GM12878 (cell line): ENCODE measurements around the gene SYNGR4.

Experiments
- BACH1 ChIP-seq: fragments of 450-650 bp; IDR thresholded peaks from 2 replicates; pipeline ENCODE4 v1.6.1; 2017; ENCODE audit warnings: mild to moderate bottlenecking, borderline replicate concordance
- CREB1 ChIP-seq: IDR thresholded peaks from 2 replicates; pipeline ENCODE4 v1.6.1; 2012; ENCODE audit warnings: low read depth, mild to moderate bottlenecking, inconsistent platforms
- HDAC2 ChIP-seq: fragments of 200-600 bp; sonication (generic); IDR thresholded peaks from 2 replicates; pipeline ENCODE4 v1.6.1; 2017
- JUNB ChIP-seq: IDR thresholded peaks from 2 replicates; pipeline ENCODE4 v1.6.1; 2016; ENCODE audit warnings: antibody characterized with exemption, mild to moderate bottlenecking
- POLR2AphosphoS5 ChIP-seq: IDR thresholded peaks from 2 replicates; pipeline ENCODE4 v1.6.1; 2011; ENCODE audit warnings: mild to moderate bottlenecking, low read length, inconsistent platforms
- SP1 ChIP-seq: IDR thresholded peaks from one replicate; pipeline ENCODE4 v1.6.1; 2011; ENCODE audit warnings: low read depth, low read length
- TF ChIP-seq, protein P1 (sequence below), 3 experiments: IDR thresholded peaks in 2 of 3; conservative IDR thresholded peaks in 1 of 3; 2 replicates each; pipeline ENCODE4 v1.5.1; 2011; ENCODE audit warnings: low read depth in 3 of 3, low read length in 3 of 3, mild to moderate bottlenecking in 3 of 3, control low read depth in 2 of 3, moderate library complexity in 2 of 3, inconsistent platforms in 1 of 3, mixed read lengths in 1 of 3; ENCODE audit not compliant: control insufficient read depth in 2 of 3, insufficient read depth in 1 of 3; ENCODE audit errors: extremely low read depth in 1 of 3
- TF ChIP-seq, protein P2 (sequence below): fragments of 450-650 bp; IDR thresholded peaks from 2 replicates; pipeline ENCODE4 v1.6.1; 2017; ENCODE audit warnings: mild to moderate bottlenecking
- TF ChIP-seq, protein P3 (sequence below): IDR thresholded peaks from 2 replicates; pipeline ENCODE4 v1.6.1; 2011; ENCODE audit warnings: borderline replicate concordance, low read depth, mild to moderate bottlenecking, moderate library complexity, mixed read lengths, low read length; ENCODE audit not compliant: insufficient read depth; ENCODE audit errors: extremely low read length
- TF ChIP-seq, protein P4 (sequence below): fragments of 450-650 bp; formaldehyde crosslinking; IDR thresholded peaks from 2 replicates; pipeline ENCODE4 v1.5.0; 2022; ENCODE audit warnings: mild to moderate bottlenecking, missing genetic modification characterization
- TF ChIP-seq, protein P5 (sequence below): IDR thresholded peaks from 2 replicates; pipeline ENCODE4 v1.6.1; 2011; ENCODE audit warnings: borderline replicate concordance, low read depth, mild to moderate bottlenecking, moderate library complexity, low read length; ENCODE audit not compliant: insufficient read depth, poor library complexity, severe bottlenecking
- TF ChIP-seq, protein P6 (sequence below): fragments of 150-350 bp; IDR thresholded peaks from 2 replicates; pipeline ENCODE4 v1.6.1; 2016; ENCODE audit warnings: low read depth, low read length
- TF ChIP-seq, protein P7 (sequence below): IDR thresholded peaks from 2 replicates; pipeline ENCODE4 v1.6.1; 2012; ENCODE audit warnings: mild to moderate bottlenecking, low read depth, low read length
- TF ChIP-seq, protein P8 (sequence below): IDR thresholded peaks from 2 replicates; pipeline ENCODE4 v1.6.1; 2012; ENCODE audit warnings: low read depth, low read length, improper control_type of control experiment

DNA sequence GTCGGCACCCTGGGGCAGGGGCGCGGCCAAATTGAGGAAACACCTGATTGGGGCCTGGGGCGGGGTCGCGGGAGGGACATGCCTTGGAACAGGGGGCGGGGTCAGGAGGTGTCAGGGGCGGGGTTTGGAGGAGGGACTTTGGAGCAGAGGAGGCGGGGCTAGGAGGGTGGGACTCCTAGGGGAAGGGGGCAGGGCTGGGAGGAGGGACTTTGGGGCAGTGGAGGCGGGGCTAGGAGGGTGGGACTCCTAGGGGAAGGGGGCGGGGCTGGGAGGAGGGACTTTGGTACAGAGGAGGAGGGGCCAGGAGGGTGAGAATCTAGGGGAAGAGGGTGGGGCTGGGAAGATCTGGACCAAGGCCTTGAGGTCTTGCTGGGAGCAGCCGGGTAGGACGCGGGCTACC, 51.2 kb downstream of the SYNGR4 start:
- TF ChIP-seq, protein P1, sequence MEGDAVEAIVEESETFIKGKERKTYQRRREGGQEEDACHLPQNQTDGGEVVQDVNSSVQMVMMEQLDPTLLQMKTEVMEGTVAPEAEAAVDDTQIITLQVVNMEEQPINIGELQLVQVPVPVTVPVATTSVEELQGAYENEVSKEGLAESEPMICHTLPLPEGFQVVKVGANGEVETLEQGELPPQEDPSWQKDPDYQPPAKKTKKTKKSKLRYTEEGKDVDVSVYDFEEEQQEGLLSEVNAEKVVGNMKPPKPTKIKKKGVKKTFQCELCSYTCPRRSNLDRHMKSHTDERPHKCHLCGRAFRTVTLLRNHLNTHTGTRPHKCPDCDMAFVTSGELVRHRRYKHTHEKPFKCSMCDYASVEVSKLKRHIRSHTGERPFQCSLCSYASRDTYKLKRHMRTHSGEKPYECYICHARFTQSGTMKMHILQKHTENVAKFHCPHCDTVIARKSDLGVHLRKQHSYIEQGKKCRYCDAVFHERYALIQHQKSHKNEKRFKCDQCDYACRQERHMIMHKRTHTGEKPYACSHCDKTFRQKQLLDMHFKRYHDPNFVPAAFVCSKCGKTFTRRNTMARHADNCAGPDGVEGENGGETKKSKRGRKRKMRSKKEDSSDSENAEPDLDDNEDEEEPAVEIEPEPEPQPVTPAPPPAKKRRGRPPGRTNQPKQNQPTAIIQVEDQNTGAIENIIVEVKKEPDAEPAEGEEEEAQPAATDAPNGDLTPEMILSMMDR (IDR thresholded peaks at IDR 0.05 in 2 of 3, conservative IDR thresholded peaks at IDR 0.05 in 1 of 3; ENCODE audit: control insufficient read depth in 2 of 3, extremely low read depth in 1 of 3, insufficient read depth in 1 of 3, low read depth in 3 of 3, low read length in 3 of 3): no peak
- TF ChIP-seq POLR2AphosphoS5: no peak
- no peak for TF ChIP-seq BACH1
- no peak for TF ChIP-seq HDAC2
- TF ChIP-seq, protein P2, sequence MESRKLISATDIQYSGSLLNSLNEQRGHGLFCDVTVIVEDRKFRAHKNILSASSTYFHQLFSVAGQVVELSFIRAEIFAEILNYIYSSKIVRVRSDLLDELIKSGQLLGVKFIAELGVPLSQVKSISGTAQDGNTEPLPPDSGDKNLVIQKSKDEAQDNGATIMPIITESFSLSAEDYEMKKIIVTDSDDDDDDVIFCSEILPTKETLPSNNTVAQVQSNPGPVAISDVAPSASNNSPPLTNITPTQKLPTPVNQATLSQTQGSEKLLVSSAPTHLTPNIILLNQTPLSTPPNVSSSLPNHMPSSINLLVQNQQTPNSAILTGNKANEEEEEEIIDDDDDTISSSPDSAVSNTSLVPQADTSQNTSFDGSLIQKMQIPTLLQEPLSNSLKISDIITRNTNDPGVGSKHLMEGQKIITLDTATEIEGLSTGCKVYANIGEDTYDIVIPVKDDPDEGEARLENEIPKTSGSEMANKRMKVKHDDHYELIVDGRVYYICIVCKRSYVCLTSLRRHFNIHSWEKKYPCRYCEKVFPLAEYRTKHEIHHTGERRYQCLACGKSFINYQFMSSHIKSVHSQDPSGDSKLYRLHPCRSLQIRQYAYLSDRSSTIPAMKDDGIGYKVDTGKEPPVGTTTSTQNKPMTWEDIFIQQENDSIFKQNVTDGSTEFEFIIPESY: no peak
- TF ChIP-seq, protein P3, sequence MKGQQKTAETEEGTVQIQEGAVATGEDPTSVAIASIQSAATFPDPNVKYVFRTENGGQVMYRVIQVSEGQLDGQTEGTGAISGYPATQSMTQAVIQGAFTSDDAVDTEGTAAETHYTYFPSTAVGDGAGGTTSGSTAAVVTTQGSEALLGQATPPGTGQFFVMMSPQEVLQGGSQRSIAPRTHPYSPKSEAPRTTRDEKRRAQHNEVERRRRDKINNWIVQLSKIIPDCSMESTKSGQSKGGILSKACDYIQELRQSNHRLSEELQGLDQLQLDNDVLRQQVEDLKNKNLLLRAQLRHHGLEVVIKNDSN: no peak
- TF ChIP-seq, protein P4, sequence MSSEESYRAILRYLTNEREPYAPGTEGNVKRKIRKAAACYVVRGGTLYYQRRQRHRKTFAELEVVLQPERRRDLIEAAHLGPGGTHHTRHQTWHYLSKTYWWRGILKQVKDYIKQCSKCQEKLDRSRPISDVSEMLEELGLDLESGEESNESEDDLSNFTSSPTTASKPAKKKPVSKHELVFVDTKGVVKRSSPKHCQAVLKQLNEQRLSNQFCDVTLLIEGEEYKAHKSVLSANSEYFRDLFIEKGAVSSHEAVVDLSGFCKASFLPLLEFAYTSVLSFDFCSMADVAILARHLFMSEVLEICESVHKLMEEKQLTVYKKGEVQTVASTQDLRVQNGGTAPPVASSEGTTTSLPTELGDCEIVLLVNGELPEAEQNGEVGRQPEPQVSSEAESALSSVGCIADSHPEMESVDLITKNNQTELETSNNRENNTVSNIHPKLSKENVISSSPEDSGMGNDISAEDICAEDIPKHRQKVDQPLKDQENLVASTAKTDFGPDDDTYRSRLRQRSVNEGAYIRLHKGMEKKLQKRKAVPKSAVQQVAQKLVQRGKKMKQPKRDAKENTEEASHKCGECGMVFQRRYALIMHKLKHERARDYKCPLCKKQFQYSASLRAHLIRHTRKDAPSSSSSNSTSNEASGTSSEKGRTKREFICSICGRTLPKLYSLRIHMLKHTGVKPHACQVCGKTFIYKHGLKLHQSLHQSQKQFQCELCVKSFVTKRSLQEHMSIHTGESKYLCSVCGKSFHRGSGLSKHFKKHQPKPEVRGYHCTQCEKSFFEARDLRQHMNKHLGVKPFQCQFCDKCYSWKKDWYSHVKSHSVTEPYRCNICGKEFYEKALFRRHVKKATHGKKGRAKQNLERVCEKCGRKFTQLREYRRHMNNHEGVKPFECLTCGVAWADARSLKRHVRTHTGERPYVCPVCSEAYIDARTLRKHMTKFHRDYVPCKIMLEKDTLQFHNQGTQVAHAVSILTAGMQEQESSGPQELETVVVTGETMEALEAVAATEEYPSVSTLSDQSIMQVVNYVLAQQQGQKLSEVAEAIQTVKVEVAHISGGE (CRISPR knock-in tag): no peak
- no peak for TF ChIP-seq SP1
- TF ChIP-seq, protein P5, sequence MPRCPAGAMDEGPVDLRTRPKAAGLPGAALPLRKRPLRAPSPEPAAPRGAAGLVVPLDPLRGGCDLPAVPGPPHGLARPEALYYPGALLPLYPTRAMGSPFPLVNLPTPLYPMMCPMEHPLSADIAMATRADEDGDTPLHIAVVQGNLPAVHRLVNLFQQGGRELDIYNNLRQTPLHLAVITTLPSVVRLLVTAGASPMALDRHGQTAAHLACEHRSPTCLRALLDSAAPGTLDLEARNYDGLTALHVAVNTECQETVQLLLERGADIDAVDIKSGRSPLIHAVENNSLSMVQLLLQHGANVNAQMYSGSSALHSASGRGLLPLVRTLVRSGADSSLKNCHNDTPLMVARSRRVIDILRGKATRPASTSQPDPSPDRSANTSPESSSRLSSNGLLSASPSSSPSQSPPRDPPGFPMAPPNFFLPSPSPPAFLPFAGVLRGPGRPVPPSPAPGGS: no peak
- TF ChIP-seq, protein P6, sequence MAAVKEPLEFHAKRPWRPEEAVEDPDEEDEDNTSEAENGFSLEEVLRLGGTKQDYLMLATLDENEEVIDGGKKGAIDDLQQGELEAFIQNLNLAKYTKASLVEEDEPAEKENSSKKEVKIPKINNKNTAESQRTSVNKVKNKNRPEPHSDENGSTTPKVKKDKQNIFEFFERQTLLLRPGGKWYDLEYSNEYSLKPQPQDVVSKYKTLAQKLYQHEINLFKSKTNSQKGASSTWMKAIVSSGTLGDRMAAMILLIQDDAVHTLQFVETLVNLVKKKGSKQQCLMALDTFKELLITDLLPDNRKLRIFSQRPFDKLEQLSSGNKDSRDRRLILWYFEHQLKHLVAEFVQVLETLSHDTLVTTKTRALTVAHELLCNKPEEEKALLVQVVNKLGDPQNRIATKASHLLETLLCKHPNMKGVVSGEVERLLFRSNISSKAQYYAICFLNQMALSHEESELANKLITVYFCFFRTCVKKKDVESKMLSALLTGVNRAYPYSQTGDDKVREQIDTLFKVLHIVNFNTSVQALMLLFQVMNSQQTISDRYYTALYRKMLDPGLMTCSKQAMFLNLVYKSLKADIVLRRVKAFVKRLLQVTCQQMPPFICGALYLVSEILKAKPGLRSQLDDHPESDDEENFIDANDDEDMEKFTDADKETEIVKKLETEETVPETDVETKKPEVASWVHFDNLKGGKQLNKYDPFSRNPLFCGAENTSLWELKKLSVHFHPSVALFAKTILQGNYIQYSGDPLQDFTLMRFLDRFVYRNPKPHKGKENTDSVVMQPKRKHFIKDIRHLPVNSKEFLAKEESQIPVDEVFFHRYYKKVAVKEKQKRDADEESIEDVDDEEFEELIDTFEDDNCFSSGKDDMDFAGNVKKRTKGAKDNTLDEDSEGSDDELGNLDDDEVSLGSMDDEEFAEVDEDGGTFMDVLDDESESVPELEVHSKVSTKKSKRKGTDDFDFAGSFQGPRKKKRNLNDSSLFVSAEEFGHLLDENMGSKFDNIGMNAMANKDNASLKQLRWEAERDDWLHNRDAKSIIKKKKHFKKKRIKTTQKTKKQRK: no peak
- TF ChIP-seq, protein P7, sequence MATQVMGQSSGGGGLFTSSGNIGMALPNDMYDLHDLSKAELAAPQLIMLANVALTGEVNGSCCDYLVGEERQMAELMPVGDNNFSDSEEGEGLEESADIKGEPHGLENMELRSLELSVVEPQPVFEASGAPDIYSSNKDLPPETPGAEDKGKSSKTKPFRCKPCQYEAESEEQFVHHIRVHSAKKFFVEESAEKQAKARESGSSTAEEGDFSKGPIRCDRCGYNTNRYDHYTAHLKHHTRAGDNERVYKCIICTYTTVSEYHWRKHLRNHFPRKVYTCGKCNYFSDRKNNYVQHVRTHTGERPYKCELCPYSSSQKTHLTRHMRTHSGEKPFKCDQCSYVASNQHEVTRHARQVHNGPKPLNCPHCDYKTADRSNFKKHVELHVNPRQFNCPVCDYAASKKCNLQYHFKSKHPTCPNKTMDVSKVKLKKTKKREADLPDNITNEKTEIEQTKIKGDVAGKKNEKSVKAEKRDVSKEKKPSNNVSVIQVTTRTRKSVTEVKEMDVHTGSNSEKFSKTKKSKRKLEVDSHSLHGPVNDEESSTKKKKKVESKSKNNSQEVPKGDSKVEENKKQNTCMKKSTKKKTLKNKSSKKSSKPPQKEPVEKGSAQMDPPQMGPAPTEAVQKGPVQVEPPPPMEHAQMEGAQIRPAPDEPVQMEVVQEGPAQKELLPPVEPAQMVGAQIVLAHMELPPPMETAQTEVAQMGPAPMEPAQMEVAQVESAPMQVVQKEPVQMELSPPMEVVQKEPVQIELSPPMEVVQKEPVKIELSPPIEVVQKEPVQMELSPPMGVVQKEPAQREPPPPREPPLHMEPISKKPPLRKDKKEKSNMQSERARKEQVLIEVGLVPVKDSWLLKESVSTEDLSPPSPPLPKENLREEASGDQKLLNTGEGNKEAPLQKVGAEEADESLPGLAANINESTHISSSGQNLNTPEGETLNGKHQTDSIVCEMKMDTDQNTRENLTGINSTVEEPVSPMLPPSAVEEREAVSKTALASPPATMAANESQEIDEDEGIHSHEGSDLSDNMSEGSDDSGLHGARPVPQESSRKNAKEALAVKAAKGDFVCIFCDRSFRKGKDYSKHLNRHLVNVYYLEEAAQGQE: no peak
- no peak for TF ChIP-seq JUNB
- no peak for TF ChIP-seq CREB1
- TF ChIP-seq, protein P8, sequence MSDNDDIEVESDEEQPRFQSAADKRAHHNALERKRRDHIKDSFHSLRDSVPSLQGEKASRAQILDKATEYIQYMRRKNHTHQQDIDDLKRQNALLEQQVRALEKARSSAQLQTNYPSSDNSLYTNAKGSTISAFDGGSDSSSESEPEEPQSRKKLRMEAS: no peak
